H1 (cell line): ENCODE results near the gene DCUN1D2. TPM values are rescaled to one million over a fixed set of nuclear protein-coding genes. Genes with fewer than 3 reads are reported as not detected.

Source experiments
- BCL11A ChIP-seq, 2 experiments: IDR thresholded peaks; one replicate each; pipeline ENCODE4 v1.6.1; 2011; ENCODE audit warnings: low read depth in 2 of 2, low read length in 2 of 2, mild to moderate bottlenecking in 2 of 2
- GABPA ChIP-seq: IDR thresholded peaks from 2 replicates; pipeline ENCODE4 v1.6.1; 2011; ENCODE audit warnings: mild to moderate bottlenecking, low read length, moderate library complexity, borderline replicate concordance; ENCODE audit not compliant: insufficient read depth
- RXRA ChIP-seq: IDR thresholded peaks from 2 replicates; pipeline ENCODE4 v1.6.1; 2011; ENCODE audit warnings: low read depth, mild to moderate bottlenecking, low read length, moderate library complexity; ENCODE audit not compliant: insufficient read depth
- polyA plus RNA-seq, 7 experiments: library from polyadenylated mRNA; depleted of rRNA in 3 of 7; stranded (reverse) in 5 of 7; unstranded in 2 of 7; fragments of >200 nt in 5 of 7; fragments of 200-250 nt in 2 of 7; gene quantifications; 1 replicate in 5 of 7; 2 replicates in 1 of 7; 4 replicates in 1 of 7; pipeline versions ENCODE4 v1.2.1 to v1.2.3, GENCODE V29; 2011 to 2013; ENCODE audit warnings: missing spikeins in 2 of 7, mixed read lengths in 2 of 7
- total RNA-seq: library from RNA; stranded (reverse); fragmentation: NEBNext Ultra II Directional; extraction: Animal tissue kit (Norgen Biotek cat#: 25700); gene quantifications from 2 replicates; pipeline ENCODE4 v1.2.1, GENCODE V29; 2021

Gene DCUN1D2
- total and polyA plus RNA-seq, 2 of the 8 experiments (the other 6 are each of a cell fraction or from before 2014, with no cell fraction given) = 19.5 to 35.3 TPM

DNA sequence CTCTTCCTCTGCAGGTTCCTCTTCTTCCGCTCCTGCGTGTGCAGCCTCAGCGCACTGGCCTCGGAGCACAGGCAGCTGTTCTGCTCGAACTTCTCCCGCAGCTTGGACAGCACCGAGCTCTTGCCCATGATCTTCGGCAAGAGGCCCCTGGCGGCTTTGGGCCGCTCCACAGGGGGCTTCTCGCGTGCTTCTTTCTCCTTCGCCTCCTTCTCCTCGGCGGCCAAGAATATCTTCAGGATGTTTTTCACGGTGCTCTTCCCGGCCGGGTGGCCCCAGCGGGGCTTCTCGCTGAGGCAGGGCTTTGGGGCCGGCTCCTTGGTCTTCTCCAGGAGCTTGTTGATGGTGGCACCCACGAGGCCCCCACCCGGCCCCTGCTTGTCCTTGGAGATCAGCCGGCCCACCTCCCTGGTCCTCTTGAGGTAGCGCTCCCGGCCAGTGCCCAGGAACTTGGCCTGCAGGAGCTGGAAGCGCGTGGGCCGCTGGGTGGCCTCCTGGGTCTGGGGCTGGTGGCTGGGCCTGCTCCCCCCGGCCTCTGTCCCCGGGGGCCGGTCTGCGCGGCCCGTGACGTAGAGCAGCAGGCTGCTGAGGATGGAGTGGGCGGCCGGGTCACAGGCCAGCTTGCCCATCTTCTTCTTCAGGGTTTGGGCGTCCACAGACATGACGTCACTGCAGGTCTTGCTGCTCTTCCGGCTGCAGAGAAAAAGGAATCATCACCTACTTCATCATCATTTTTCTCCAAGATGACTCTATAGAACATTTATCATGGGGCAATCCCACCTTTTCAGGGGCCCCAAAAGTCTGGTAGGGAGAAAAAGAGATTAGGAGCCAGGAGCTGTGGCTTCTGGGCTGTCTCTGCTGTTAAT, 82.7 kb downstream of the DCUN1D2 start (continued):
- no peak for TF ChIP-seq RXRA
- TF ChIP-seq BCL11A (IDR thresholded peaks at IDR 0.05; ENCODE audit: low read depth in 2 of 2, low read length in 2 of 2) = no peak
- no peak for TF ChIP-seq GABPA
